NT2/D1 (cell line): ENCODE results near the gene RASD1.

ENCODE experiments used
- DNase-seq: peaks from one replicate; pipeline ENCODE4 v3.0.0-alpha.2; 2011; ENCODE audit warnings: low read depth, low spot score
- H3K27me3 ChIP-seq: 2 replicates; pipeline ENCODE4 v1.6.0; 2011; ENCODE audit warnings: mild to moderate bottlenecking; ENCODE audit not compliant: insufficient read length, insufficient read depth
- H3K36me3 ChIP-seq: 2 replicates; pipeline ENCODE4 v1.6.1; 2011; ENCODE audit warnings: mild to moderate bottlenecking, low read length, mixed read lengths; ENCODE audit not compliant: insufficient read depth, insufficient read length
- H3K4me1 ChIP-seq: 2 replicates; pipeline ENCODE4 v1.5.1; 2011; ENCODE audit not compliant: insufficient read depth, insufficient read length
- H3K4me3 ChIP-seq: 2 replicates; pipeline ENCODE4 v1.5.1; 2011; ENCODE audit warnings: low read depth; ENCODE audit not compliant: insufficient read length
- H3K9ac ChIP-seq: 2 replicates; pipeline ENCODE4 v1.6.0; 2011; ENCODE audit warnings: low read depth; ENCODE audit not compliant: insufficient read length
- H3K9me3 ChIP-seq: 2 replicates; pipeline ENCODE4 v1.5.1; 2011; ENCODE audit warnings: mild to moderate bottlenecking, low read length; ENCODE audit not compliant: insufficient read depth
- SUZ12 ChIP-seq: IDR thresholded peaks from 2 replicates; pipeline ENCODE4 v1.6.1; 2011; ENCODE audit not compliant: insufficient read length, insufficient read depth; ENCODE audit errors: extremely low read depth
- YY1 ChIP-seq: IDR thresholded peaks from 2 replicates; pipeline ENCODE4 v1.6.1; 2011; ENCODE audit not compliant: insufficient read length, insufficient read depth
- ZNF274 ChIP-seq: IDR thresholded peaks from 2 replicates; pipeline ENCODE4 v1.6.1; 2011; ENCODE audit warnings: mild to moderate bottlenecking, low read depth, low read length

Gene RASD1

DNA sequence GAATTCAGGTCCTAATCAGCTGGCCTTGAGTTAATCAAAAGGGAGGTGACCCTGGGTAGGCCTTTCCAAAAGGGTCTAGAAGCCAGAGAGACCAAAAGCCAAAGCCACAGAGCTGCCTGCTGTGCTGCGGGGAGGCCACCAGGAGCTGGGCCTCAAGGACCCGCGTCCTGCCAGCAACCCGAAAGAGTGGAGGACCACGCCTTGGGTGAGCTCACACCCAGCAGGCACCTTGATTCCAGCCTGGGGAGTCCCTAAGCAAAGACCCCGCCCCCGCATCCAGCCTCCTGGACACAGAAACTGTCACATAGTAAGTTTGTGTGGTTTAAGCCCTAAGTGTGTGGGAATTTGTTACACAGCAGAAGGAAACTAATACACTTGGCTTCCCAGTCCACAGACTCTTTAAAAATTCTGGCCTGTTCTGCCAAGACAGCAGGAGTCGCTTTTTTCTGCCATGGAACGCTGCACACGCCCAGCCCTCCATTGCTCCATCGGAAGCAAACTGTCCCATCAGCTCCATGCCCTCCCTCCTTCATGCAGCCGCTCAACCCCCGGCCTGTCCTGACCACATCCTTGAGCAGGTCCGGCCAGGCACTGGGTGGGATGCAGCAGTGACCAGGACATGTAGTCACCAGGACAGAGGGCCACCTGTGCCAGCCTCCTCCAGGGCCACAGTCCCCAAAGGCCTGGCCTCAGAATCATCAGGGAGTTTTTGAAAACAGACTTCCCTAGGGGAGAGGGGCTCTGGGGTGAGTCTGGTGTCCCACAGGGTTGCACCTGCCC lies 20.9 kb upstream of the RASD1 start:
- no peak for TF ChIP-seq YY1
- TF ChIP-seq SUZ12 = no peak
- TF ChIP-seq ZNF274 = no peak
- H3K4me3 ChIP-seq = no peak overlapping the region

DNA sequence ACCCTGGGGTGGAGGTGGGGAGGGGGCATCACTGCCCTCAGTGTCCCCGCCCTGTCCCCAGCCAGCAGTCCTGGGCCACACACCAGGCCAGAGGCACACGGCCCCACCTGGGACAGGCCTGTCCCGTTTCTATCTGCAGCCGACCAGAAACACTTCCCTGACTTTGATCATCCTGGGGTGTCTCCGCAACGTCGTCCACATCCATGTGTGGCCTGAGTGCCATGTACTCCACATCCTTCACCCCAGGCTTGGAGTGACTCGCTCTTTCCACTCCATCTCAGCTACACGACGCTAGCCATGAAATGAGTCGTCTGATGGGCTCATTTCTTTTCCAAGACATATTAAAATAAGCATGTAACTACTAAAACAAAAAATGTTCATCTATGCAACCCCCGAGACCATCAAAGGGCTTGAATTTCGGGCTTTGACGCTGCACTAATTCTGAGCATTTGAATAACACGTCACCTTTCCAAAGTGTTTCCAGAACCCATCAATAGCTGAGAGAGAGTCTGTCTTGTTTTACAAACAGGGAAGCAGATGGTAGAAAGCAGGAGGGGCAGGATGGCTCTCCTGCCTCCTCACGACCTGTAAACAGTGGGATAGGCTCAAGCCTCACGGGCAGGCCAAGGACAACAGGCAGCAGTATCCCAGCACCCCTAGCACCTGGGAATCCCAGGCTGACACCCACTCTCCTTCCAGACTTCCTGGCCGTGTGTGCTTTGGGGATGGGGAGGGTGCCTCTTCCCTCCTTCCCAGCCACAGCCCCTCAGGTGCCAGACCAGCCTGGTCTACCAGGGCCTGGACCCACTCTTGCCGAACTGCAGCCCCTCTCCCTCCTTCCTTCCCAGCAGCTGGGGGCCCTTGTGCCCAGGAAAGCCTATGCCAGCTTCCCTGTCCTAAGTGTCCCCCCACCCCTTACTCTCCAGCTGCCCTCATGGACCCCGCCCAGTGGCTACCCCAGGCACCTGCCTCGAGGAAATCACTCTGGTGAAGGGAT lies 20.0 kb upstream of the RASD1 start:
- no peak for DNase-seq
- Histone ChIP-seq H3K9ac (peak overlapping the region; percentile 32), H3K4me3 (no peak overlapping the region), H3K27me3 (no peaks in the 10 kb centered on the region), H3K9me3 (no peaks in the 10 kb centered on the region), H3K36me3 (peaks cover 4% of the 10 kb centered on the region), H3K4me1 (peaks cover 30% of the 10 kb centered on the region)
- TF ChIP-seq YY1 = no peak
- no peak for TF ChIP-seq ZNF274

More for the DNA sequence above, 20.9 kb upstream of the RASD1 start:
- DNase-seq = no peak
- no peaks in the 10 kb centered on the region for H3K9me3 ChIP-seq
- no peaks in the 10 kb centered on the region for H3K27me3 ChIP-seq
- no peak overlapping the region for H3K9ac ChIP-seq
- peaks cover 30% of the 10 kb centered on the region for H3K4me1 ChIP-seq
- H3K36me3 ChIP-seq = peaks cover 4% of the 10 kb centered on the region

DNA sequence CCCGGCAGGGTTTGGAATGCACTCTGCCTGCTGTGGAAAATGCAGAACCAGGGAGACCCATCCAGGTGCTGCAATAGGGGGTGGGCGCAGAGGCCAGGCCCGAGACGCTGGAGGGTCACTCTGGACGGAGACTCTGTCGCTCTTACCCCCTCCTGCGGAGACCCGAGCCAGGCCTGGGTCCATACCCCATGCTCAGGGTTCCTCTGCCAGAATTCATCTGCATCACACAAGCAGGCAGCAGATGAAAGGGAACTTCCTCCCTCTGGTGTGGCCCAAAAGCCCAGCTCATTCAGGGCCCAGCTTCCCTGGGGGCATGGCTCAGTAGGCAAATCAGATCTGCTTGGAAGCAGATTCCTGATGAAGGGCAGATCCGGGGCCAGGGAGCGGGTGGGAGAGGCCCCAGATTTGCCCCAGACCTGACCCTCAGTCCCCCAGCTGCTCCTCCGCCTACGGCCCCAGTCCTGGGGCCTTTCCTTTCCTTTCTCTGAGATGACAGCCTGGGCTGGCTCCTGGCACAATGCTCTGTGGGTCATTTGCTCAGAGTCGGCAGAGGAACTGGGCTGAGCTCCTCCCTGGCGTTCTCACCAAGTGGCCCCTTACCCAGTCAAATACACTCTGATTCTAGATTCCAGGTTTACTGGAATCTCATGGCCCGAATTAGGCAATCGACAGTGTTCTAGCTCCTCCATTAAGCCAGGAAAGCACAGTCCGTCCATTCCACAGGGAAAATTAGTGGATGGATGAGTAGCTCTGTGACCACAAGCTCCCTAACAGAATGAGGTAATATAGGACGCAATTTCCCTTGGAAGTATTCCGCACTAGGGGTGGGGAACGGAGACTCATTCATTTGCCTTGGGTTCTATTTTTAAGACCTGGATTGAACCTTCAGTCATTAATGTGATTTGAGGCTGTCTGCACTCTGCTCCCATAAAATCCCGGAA lies 19.1 kb upstream of the RASD1 start:
- TF ChIP-seq SUZ12 = no peak
- TF ChIP-seq YY1 = no peak
- no peak for TF ChIP-seq ZNF274
- Histone ChIP-seq H3K36me3 (no peaks in the 10 kb centered on the region), H3K27me3 (no peaks in the 10 kb centered on the region), H3K4me1 (peaks cover 32% of the 10 kb centered on the region), H3K4me3 (no peak overlapping the region), H3K9ac (peak overlapping the region; percentile 38), H3K9me3 (no peaks in the 10 kb centered on the region)
- peak; percentile 67 for DNase-seq

DNA sequence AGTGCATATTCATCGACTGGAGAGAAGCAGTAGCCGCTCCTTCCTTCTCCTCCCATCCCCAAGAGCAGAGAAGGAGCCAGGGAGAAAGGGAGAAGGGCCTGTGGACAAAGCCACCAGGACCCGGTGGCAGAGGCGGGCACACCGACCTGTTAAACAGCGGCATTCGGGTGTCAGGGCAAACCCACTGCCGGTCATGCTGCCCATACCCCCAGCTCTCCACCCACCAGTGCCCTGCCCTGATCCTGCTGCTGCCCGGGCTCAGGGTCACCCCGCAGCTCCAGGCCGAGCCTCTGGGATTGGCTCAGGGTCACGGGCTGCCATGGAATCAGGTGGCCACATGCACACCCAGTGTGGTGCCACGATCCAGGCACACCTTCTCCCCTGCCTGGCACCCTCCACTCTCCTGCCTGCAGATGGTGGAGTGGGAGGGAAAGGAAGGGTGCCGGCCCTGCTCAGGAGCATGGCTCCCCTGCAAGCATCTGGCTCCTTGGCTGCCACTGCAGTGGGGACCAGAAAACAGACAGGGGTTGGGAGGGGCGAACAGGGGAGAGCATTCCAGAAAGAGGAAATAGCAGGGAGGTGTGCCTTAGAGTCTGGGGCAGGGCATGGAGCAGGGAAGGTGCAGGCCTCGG lies 18.3 kb upstream of the RASD1 start:
- H3K9me3 ChIP-seq = no peaks in the 10 kb centered on the region
- peaks cover 35% of the 10 kb centered on the region for H3K4me1 ChIP-seq
- H3K4me3 ChIP-seq = no peak overlapping the region
- H3K9ac ChIP-seq = no peak overlapping the region
- DNase-seq = no peak
- H3K36me3 ChIP-seq = no peaks in the 10 kb centered on the region
- no peaks in the 10 kb centered on the region for H3K27me3 ChIP-seq
- TF ChIP-seq YY1 = no peak
- TF ChIP-seq SUZ12 = no peak
- TF ChIP-seq ZNF274 = no peak

DNA sequence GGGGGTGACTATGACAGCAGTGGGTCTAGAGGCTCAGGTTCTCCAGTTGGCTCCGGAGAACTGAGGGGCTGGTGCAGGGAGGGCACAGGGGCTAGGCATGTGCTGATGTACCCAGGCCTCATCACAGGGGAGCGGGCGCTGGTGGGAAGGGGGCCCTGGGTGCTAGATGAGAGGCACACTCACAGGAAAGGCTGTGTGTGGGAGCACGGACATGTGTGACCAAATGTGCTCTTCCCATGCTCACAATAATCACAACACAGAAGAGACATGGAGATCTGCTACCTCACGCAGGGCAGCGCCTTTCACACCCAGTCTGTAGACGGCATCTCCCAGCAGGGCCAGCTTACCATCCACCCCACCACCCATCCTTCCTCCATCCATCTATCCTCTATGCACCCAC lies 17.4 kb upstream of the RASD1 start:
- peak overlapping the region; percentile 8 for H3K9ac ChIP-seq
- no peak for DNase-seq
- H3K9me3 ChIP-seq = no peaks in the 10 kb centered on the region
- no peaks in the 10 kb centered on the region for H3K36me3 ChIP-seq
- TF ChIP-seq YY1 = no peak
- TF ChIP-seq ZNF274 = no peak
- no peak for TF ChIP-seq SUZ12
- no peak overlapping the region for H3K4me3 ChIP-seq
- H3K4me1 ChIP-seq = peaks cover 35% of the 10 kb centered on the region
- H3K27me3 ChIP-seq = no peaks in the 10 kb centered on the region

DNA sequence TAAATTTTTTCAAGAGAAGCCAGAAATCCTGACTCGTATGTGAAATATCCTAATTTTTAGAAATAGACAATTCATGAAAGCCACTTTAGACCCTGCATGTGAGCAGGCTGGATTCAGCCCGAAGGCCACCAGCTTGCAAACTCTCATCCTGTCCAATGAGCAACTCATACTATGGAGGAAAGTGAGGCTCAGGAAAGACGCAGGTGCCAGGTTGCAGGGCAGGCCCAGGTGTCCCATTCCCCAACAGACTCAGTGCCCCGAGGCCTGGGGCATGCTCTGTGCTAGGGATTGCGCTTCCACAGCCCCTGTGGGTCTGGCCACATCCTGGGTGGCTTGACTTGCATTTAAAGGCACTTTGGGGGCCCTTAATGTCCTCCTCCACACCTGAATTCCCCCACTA lies 16.7 kb upstream of the RASD1 start:
- no peak overlapping the region for H3K4me3 ChIP-seq
- H3K9ac ChIP-seq = no peak overlapping the region
- no peaks in the 10 kb centered on the region for H3K36me3 ChIP-seq
- no peak for TF ChIP-seq SUZ12
- TF ChIP-seq ZNF274 = no peak
- no peak for TF ChIP-seq YY1
- H3K4me1 ChIP-seq = peaks cover 32% of the 10 kb centered on the region
- DNase-seq = no peak
- no peaks in the 10 kb centered on the region for H3K27me3 ChIP-seq
- no peaks in the 10 kb centered on the region for H3K9me3 ChIP-seq
